Ishikawa (cell line): Measurements from ENCODE around the gene RXRG.

Source experiments
- EGR1 ChIP-seq: IDR thresholded peaks from 2 replicates; pipeline ENCODE4 v1.6.1; 2012
- EP300 ChIP-seq: IDR thresholded peaks from 2 replicates; pipeline ENCODE4 v1.6.1; 2012; ENCODE audit warnings: borderline replicate concordance
- FOXM1 ChIP-seq: IDR thresholded peaks from 2 replicates; pipeline ENCODE4 v1.6.1; 2012; ENCODE audit warnings: low read depth, borderline replicate concordance
- RAD21 ChIP-seq: IDR thresholded peaks from 2 replicates; pipeline ENCODE4 v1.6.1; 2012; ENCODE audit warnings: low read depth
- TAF1 ChIP-seq: IDR thresholded peaks from 2 replicates; pipeline ENCODE4 v1.6.1; 2012; ENCODE audit warnings: low read depth, mild to moderate bottlenecking
- TCF12 ChIP-seq: IDR thresholded peaks from 2 replicates; pipeline ENCODE4 v1.6.1; 2012; ENCODE audit warnings: low read depth
- TEAD4 ChIP-seq: IDR thresholded peaks from 2 replicates; pipeline ENCODE4 v1.6.1; 2012
- USF1 ChIP-seq: IDR thresholded peaks from 2 replicates; pipeline ENCODE4 v1.6.1; 2012
- YY1 ChIP-seq: IDR thresholded peaks from 2 replicates; pipeline ENCODE4 v1.6.1; 2012; ENCODE audit warnings: low read depth
- ZBTB7A ChIP-seq: IDR thresholded peaks from 2 replicates; pipeline ENCODE4 v1.6.1; 2012; ENCODE audit warnings: low read depth
- TF ChIP-seq, protein P1 (sequence below): IDR thresholded peaks from 2 replicates; pipeline ENCODE4 v1.6.1; 2012; ENCODE audit warnings: low read depth, mild to moderate bottlenecking
- TF ChIP-seq, protein P2 (sequence below): IDR thresholded peaks from 2 replicates; pipeline ENCODE4 v1.6.1; 2012

DNA sequence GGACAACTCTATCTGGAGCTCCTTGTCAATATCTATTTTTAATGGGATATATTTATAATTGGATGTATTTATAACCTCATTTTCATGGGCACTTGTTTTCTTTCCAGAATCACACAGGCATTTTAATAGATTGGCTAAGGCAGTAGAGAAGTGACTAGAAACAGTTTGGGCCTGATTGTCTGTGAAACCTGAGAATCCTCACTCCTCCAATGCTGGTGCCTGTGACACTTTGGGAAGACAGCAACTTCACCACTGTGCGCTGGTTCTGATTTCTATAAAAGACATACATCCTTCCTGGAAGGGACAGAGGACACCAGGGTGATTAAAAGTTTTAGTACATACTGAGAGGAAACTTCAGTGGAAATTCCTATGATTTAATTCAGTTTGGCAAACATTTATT, 39.6 kb upstream of the RXRG start:
- TF ChIP-seq, protein P1, sequence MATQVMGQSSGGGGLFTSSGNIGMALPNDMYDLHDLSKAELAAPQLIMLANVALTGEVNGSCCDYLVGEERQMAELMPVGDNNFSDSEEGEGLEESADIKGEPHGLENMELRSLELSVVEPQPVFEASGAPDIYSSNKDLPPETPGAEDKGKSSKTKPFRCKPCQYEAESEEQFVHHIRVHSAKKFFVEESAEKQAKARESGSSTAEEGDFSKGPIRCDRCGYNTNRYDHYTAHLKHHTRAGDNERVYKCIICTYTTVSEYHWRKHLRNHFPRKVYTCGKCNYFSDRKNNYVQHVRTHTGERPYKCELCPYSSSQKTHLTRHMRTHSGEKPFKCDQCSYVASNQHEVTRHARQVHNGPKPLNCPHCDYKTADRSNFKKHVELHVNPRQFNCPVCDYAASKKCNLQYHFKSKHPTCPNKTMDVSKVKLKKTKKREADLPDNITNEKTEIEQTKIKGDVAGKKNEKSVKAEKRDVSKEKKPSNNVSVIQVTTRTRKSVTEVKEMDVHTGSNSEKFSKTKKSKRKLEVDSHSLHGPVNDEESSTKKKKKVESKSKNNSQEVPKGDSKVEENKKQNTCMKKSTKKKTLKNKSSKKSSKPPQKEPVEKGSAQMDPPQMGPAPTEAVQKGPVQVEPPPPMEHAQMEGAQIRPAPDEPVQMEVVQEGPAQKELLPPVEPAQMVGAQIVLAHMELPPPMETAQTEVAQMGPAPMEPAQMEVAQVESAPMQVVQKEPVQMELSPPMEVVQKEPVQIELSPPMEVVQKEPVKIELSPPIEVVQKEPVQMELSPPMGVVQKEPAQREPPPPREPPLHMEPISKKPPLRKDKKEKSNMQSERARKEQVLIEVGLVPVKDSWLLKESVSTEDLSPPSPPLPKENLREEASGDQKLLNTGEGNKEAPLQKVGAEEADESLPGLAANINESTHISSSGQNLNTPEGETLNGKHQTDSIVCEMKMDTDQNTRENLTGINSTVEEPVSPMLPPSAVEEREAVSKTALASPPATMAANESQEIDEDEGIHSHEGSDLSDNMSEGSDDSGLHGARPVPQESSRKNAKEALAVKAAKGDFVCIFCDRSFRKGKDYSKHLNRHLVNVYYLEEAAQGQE: no peak
- TF ChIP-seq EP300 (no peak), TCF12 (no peak), FOXM1 (no peak), RAD21 (no peak), YY1 (no peak), EGR1 (no peak), TAF1 (no peak), TEAD4 (no peak), USF1 (no peak), ZBTB7A (no peak)
- TF ChIP-seq, protein P2, sequence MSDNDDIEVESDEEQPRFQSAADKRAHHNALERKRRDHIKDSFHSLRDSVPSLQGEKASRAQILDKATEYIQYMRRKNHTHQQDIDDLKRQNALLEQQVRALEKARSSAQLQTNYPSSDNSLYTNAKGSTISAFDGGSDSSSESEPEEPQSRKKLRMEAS: no peak
